GM20431 (cell line): ENCODE data around the gene UROC1.

Experiments
- in situ Hi-C: fragments of 300-500 bp; cut with MseI, MboI; formaldehyde crosslinking; loops from one replicate; pipeline ENCODE4 v1.15.0; 2020; ENCODE audit warnings: low sequenced_read_pairs; ENCODE audit not compliant: unreplicated experiment

The UROC1 gene

GRCh38 chr3:126519506-126520455, 2.2 kb upstream of the UROC1 start:
- in situ Hi-C loops, result no loop called here

GRCh38 chr3:126518779-126519177, 1.2 kb upstream of the UROC1 start:
- in situ Hi-C loops, result no loop called here

DNA sequence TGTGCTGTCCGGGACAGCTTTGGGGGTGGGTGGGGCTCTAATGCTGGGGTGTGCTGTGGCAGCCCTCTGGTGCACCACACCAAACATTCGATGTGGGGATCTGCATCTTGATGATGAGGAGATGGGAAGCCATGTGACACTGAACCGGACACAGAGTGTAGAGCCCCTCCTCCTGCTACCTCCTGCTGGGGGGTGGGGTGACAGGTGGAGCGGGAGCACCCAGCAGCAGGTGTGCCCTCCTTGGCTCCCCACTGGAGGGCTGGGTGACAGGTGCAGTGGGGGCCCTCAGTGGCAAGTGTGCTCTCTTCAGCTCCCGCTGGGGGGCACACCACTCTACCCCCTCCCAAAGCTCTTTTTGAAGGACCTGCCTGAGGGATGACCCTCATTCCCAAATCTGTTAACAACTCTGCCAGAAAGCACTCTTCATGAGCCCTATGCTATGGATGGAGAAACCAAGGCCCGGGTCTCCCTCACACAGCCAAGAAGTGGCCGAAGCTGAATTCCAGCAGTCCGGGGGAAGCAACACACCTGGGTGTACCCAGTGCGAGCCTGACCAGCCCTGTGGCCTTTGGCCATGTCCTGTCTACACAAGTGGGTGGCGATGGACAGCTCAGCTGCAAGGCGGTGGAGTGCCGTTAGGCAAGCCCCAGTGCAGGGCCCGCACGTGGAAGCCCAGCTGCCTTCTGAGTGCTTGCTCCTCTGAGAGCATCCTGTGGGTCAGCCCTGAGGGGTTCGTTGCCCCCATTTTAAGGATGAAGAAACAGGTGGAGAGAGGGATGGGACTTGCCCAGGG, 609 bp upstream of the UROC1 start:
- in situ Hi-C loops, result no loop called here

DNA sequence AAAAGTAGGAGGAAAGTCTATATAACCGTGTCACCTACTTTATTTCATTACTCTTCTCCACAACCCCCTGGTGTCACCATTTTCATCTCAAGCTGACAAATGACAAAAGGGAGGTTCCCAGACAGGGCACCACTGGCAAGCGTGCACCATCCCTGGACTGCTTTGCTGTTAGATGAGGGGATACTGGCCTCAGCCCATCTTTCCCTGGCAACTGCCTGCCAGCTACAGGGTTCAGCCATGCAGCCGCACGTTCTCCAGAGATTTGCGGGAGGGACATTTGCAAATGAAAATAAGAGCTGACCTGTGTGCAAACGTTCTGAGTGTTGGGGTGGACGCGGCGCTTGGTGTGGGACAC, 660 bp downstream of the UROC1 start:
- in situ Hi-C loops, result no loop called here

GRCh38 chr3:126516152-126516935, 1.2 kb downstream of the UROC1 start:
- in situ Hi-C loops, result no loop called here

- in situ Hi-C loops, result no loop called here
Observed at GRCh38 chr3:126515066-126515706, 2.4 kb downstream of the UROC1 start.

- in situ Hi-C loops, result no loop called here
Observed at GRCh38 chr3:126514161-126514560, 3.4 kb downstream of the UROC1 start.

GRCh38 chr3:126512916-126513650, 4.5 kb downstream of the UROC1 start:
- in situ Hi-C loops, result no loop called here

- in situ Hi-C loops, result no loop called here
Observed at GRCh38 chr3:126512026-126512425, 5.5 kb downstream of the UROC1 start.

DNA sequence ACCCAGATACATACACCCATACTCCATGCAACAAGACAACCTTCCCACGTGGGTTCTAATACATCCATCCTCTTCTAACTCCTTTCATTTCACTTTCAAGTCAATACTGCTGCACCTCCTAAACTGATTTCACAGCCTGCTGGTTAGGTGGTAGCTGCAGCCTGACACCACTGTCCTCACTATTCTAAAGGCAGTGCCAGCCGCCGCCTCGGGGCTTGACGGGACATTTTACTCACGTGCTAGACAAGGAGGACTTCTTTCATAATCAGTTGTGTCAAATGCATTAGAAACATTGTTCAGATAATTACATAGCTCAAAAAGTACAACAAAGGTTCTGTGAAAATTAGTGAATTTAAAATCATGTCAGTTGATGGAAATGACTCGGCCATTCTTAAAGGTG, 6.3 kb downstream of the UROC1 start:
- in situ Hi-C loops, result no loop called here

- in situ Hi-C loops, result no loop called here
Observed at GRCh38 chr3:126510308-126510910, 7.2 kb downstream of the UROC1 start.

- in situ Hi-C loops, result no loop called here
Observed at GRCh38 chr3:126509597-126510307, 7.8 kb downstream of the UROC1 start.

DNA sequence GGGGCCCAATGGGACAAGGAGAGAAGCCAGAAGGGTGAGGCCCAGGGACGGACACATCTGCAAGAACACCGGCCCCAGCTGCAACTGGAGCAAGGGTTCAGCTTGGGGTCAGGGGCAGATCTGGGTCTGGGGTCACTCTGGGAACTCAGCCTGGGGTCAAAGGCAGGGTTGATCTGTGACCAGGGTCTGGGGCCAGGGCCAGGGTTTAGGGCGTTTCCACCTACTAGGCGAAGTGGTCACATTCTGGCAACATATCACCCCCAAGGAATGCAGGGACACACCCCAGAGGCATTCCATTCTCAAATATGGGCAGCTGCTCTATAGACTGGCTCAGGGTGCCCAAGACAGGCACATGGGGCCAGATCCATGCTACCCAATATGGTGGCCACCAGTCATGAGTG, 9.0 kb downstream of the UROC1 start:
- in situ Hi-C loops, result no loop called here

DNA sequence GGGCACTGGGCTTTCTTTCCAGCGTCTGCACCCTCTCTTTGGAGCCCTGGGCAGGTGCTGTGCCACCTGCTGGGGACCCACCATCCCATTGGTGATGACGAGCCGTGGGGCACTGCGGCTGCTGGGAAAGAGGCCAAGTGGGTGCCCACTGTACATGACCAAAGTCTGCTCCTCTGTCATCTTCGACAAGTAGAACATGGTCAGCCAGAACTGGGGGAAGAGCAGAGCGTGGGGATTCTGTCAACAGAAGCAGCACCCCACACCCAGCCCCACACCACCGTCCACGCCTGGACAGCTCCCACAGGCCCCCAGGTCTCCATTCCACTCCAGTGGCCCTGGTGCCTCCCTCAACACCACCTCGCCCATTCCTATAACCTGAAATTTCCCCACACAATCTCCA, 9.7 kb downstream of the UROC1 start:
- in situ Hi-C loops, result no loop called here

GRCh38 chr3:126503701-126504100, 13.9 kb downstream of the UROC1 start:
- in situ Hi-C loops, result no loop called here

GRCh38 chr3:126502656-126503055, 14.9 kb downstream of the UROC1 start:
- in situ Hi-C loops, result no loop called here

DNA sequence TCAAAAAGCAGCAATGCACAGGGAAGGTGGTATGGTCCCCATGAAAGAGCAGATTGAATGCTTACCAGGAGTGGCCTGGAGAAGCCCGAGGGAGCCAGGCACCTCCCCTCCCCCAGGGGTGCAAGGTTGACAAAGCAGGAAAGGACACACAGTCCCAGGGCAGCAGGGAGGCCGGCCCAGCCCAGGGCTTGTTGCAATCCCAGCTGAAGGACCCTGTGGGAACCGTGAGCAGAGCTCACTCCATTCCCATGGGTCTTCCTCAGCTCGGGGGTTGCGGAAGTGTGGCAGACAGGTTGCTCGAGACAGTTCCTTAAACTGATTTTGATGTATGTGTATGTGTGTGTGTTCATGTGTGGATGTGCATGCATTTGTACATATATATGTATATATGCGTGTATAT, 15.8 kb downstream of the UROC1 start:
- in situ Hi-C loops, result no loop called here

- in situ Hi-C loops, result no loop called here
Observed at GRCh38 chr3:126501054-126501453, 16.5 kb downstream of the UROC1 start.
